ENCODE data around the gene TANGO2.

The TANGO2 gene

GRCh38 chr22:20014526-20015186, 6.3 kb upstream of the TANGO2 start:
- no peak for DNase-seq

DNA sequence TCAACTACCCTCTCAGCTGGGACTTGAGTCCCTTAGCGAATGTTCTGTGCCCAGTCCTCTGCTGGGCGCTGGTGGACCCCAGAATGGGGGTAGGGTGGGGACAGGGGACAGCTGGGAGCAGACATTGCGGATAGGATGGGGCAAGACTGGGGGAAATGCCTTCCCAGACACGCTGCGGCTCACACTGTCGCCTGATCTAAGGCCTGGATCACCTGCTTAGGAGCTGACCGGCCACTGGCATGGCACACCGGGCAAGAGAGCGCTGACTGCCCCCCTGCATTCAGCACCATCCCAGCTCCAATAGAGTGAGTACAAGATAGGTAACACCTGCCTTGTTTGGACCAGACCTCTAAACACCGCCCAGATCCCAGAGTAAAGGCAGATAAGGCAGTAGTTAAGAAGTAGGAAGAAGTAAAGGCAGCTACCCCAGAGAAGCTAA, 5.7 kb upstream of the TANGO2 start:
- DNase-seq, result no peak

DNA sequence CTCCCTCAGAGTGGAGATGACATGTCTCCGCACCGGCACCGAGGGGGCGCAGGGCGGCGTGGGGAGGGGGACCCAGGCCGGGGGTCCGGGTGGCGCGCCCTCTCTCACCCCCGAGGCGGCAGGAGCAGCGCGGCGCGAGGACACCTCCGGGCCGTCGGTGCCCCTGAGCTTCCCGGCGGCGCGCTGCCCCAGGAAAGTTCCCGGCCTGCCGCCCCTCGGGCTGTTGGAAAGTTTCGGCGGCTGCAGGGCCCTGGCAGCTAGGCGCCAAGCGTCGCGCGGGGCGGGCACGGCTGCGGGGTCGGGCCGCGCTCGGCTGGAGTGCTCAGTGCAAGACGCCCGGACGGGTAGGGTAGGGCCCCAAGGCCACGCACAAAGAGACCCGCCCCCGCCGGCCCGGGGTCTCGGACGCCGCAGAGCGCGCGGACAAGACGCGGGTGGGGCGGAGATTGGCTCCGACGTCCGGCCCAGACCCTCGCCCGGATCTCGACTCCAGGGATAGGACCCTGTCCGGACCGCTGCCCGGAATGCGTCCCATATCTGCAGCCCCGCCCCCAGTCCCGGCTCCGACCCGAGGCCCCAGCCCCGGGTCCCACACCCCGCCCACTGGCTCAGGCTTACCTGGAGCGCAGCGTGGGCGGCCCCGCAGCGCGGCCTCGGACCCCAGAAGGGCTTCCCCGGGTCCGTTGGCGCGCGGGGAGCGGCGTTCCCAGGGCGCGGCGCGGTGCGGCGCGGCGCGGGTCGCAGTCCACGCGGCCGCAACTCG, 4.8 kb upstream of the TANGO2 start:
- peak; percentile 41 for DNase-seq

DNA sequence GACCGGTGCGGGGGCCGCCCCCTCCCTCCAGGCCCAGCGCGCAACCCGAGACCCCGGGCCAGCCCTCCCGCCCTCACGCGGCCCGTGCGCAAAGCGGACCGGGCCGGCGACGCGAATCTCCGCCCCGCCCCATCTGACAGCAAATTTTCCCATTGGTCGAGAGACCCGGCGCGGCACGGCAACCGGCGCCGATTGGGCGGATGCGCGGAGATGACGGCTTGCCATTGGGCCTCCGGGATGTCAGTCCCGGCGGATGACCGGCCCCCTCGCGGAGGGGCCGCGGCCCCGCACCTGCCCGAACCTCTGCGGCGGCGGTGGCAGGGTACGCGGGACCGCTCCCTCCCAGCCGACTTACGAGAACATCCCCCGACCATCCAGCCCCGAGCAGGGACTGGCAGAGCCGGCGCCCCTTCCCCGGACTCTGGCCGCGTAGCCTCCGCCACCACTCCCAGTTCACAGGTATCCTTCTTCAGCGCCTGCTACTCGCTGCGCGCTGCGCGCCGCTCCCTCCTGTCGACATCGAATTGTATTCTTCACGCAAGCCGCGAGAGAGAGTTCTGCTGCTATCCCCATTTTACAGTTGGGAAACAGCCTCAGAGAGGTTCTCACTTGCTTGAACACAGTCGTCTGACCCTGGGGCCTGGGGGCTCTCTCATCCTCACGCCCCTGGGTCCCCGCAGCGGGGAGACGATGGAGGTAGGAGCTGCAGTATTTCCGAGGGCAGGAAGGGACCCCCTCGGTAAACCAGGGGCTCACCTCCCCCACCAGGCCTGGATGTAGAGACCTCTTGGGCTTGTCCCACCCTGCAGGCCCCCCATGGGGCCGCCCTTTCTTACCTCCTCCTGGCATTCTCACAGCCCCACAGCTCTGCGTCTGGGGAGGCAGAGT, 3.9 kb upstream of the TANGO2 start, which contains the start of gene ARVCF:
Gene ARVCF, minus strand, starts transcription at position 90 of the 888 bp plus-strand sequence. CDS start 26,029 bp downstream, outside the sequence.
- peak; percentile 95 for DNase-seq

DNA sequence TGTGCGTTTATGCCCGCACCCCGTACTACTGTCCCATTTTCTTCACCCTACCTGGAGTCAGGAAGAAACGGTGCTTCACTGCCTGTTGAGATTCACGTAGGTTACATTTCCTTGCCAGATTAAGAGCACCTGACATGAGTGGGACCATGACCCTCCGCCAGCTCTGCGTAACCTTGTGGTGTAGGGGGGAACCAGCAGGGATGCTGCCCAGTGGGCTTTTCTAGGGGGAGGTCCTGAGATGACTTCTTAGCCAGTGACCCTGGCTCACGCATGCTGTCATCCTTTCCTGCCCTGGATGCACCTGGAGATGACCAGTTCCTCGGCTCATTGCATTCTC, 3.3 kb upstream of the TANGO2 start:
- no peak for DNase-seq

DNA sequence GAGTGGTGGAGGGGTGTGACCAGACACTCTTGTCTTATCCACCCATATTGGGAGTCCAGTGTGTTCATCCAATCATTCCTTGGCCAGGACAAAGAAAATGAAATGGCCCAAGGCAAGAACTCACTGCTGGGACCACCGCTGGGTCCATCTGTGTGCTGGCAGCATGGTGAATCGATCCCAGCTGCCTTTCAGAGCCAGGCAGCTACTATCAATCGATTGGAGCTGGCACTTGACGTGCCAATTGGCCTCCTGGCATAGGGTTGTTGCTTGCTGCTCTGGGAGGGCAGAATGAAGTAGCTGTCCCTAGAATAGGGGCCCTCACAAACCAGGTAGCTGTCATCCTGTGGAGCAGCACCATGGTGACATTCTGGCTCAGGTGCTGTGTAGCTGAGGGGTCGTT, 2.9 kb upstream of the TANGO2 start:
- DNase-seq, result no peak

- no peak for DNase-seq
Observed at GRCh38 chr22:20019661-20020532, 1.0 kb upstream of the TANGO2 start.

- peak; percentile 41 for DNase-seq
Observed at GRCh38 chr22:20021196-20022181, 579 bp downstream of the TANGO2 start.

- no peak for DNase-seq
Observed at GRCh38 chr22:20022231-20022977, 1.5 kb downstream of the TANGO2 start.

GRCh38 chr22:20022978-20023613, 2.2 kb downstream of the TANGO2 start:
- no peak for DNase-seq

DNA sequence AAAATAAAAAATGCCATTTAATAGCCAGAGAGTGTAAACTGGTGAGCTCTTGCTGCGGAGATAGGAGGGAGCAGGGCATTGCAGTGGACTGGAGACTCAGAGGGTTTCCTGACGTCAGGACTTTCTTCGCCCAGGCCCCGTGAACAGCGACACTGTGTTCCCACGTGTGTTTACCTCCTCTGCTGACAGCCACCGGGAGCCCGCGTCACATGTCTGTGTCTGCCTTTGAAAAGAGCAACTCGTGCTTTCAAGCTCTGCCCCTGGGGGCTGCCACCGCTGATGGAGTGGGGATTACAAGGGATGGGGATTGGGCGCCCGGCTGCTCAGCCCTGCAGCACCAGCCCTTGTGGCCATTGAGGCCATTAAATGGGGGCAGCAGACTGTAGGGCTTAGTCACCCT, 3.3 kb downstream of the TANGO2 start:
- DNase-seq, result no peak

DNA sequence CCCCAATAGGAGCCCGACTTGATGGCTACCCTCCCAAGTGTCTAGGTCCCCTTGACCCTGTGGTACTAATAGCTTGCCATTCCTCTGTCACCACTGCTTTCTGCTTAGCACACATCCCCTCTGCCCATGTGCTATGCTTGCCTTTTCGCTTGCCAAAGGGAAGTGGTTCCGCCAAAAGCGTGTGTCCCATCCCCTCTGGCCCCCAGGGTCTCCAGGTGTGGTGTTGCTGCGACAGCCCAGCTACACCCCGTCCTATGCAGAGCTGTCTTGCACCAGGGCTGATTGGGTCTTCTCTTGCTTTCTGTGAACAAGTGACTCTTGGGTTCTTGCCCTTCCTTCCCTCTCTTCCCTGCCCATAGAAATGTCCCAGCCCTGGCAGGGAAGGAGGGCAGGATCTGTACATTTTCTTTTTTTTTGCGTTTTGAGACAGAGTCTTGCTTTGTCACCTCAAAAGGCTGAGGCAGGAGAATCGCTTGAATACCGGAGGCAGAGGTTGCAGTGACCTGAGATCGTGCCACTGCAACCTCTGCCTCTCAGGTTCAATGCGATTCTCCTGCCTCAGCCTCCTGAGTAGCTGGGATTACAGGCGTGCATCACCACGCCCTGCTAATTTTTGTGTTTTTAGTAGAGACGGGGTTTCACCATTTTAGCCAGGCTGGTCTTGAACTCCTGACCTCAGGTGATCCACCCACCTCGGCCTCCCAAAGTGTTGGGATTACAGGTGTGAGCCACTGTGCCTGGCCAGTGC, 3.9 kb downstream of the TANGO2 start:
- DNase-seq, result no peak

- DNase-seq, result no peak
Observed at GRCh38 chr22:20025401-20026203, 4.7 kb downstream of the TANGO2 start.

DNA sequence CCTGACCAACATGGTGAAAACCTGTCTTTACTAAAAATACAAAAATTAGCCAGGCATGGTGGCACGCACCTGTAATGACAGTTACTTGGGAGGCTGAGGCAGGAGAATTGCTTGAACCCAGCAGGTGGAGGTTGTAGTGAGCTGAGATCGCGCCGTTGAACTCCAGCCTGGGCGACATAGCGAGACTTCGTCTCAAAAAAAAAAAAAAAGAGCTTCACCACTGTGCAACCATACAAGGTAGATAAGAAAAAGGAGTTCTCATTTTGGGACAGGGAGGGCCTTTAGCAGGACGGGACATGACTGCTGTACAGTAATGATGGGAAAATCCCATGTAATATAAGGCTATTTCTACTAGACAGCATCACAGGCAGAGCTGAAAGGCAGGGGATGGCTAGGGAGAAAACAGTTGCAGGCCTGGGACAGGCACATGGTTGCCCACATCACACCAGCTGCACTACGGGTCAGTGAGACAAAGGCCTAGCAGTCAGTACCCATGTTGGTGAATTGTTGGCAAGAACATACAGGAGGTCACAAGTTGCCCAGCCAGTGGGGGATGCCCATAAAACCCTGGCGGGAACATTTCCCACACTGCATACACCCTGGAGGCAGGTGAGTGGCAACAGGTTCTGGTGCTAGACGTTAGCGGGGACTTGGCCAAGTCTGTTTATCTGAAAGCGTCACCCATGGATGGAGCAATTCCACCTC, 5.4 kb downstream of the TANGO2 start:
- DNase-seq, result no peak

DNA sequence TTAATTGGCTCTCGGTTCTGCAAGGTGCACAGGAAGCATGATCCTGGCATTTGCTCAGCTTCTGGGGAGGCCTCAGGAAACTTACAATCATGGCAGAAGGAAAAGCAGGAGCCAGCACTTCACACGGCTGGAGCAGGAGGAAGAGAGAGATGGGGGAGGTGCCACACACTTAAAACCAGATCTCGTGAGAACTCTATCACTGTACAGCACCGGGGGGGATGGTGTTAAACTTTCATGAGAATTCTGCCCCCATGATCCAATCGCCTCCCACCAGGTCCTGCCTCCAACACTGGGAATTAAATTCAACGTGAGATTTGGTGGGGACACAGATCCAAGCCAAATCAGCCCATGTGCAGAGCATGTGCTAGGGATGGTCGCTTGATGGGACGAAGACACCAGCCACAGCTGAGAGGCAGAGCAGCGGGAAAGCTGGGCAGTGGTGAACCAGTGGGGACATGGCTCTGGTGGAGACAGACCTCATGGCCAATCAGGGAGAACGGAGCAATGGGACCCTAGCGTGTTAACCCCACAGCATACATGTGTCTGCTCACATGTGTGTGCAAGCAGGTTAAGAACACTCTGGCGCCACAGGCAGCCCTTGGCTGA, 6.2 kb downstream of the TANGO2 start:
- DNase-seq, result no peak

DNA sequence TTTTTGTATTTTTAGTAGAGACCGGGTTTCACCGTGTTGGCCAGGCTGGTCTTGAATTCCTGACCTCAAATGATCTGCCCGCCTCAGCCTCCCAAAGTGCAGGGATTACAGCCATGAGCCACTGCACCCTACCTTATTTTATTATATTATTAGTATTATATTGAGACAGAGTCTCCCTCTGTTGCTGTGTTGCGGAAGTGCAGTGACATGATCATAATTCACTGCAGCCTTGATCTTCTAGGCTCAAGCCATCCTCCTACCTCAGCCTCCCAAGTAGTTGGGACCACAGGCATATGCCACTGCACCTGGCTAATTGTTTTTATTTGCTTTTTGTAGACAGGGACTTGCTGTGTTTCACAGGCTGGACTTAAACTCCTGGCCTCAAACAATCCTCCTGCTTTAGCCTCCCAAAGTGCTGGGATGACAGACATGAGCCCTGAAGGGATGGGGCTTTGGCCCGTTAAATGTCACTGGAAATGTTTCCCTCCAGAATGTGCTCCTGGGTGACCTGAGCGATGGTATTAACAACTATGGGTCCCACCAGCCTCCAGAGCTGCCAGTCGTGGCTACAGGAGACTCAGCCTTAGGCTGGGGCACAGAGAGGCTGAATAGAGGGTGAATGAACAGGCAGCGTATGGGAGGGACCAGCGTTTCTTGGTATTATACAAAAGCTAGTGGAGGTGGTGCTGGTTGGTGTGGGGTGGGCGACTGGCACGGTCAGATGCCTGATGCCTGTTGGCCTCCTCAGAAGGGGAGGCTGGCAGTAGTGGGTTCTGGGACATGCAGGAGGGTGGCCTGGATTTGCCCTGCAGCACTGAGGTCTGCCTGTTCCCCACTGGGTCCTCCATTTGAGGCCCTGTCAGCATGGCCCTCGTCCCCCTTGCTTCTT, 7.3 kb downstream of the TANGO2 start:
- no peak for DNase-seq
